ENCODE results near the gene BIVM.
"Not testable (repeated sequence)": the region's sequence is repeated elsewhere in the genome, so short reads cannot be mapped to it uniquely, and the experiment has no call there.

The BIVM gene, protein sequence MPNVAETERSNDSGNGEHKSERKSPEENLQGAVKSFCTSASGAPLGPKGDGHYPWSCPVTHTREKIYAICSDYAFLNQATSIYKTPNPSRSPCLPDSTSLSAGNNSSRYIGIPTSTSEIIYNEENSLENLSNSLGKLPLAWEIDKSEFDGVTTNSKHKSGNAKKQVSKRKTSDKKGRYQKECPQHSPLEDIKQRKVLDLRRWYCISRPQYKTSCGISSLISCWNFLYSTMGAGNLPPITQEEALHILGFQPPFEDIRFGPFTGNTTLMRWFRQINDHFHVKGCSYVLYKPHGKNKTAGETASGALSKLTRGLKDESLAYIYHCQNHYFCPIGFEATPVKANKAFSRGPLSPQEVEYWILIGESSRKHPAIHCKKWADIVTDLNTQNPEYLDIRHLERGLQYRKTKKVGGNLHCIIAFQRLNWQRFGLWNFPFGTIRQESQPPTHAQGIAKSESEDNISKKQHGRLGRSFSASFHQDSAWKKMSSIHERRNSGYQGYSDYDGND

DNA sequence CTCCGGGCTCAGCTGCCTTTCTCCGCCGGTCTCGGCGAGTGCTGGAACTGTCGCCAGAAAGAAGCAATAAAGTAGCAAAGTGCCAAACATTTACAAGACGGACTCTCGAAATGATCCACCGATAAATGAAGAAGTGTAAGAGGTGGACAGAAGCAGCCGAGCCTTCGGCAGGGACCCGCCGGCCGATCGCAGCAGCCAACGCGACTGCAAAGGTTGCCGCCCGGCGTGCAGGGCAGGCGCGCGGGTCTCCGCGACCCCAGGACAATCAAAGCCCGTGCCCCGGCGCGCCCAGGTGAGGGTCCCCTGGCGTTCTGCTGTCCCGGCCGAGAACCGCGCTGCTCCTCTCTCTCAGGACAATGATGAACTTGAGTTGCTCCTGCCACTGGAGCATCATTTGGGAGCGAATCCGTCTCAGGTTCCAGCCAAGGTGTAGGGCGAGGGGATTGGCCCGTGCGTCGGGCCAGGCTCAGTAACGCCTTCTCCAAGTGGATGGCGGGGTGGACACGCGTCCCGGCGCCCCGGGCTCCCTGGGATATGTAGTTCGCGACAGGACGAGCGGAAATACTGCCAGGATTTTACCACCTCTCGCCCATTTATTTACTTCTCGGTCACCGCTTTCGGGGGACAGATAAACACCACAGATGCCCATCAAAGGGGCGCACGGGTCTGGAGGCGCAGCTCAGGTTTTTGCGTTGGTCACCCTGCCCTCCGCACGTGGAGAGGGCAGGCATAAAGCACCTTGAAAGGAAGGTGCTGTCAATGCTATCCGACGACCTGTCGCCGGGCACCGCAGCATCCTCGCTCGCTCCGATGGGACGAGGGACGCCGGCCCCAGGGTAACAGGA is at the start of gene BIVM, which contains the start of gene POGLUT2:
BIVM (plus strand) TSS at position 539 of the 845 bp plus-strand sequence. CDS start 8,149 bp downstream, outside the sequence.
POGLUT2 (minus strand) TSS at position 396 of the 845 bp plus-strand sequence; CDS start at position 90, 306 bp downstream.
- DNase-seq (ENCODE audit: low read depth, low spot score): peak; percentile 95

DNA sequence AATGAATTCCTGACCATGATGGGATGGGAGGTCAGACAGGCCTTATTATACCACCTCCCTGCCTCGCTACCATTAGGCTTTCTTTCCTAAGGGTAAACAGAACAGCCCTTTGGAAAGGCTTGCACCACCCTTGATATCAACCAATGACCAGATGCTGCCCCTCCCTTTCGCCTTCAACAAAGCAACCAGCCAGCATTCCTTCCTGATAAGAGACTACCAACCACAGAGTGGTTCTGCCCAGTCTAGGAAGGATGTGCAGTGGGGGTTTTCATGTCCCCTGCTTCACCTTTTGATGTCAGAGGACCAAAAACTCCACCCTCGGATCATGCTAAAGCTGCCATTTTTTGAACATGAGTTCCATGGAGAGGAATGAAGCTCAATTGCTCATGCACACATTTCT is 47.0 kb upstream of the BIVM start:
- no peak for DNase-seq (ENCODE audit: low read depth, low spot score)

DNA sequence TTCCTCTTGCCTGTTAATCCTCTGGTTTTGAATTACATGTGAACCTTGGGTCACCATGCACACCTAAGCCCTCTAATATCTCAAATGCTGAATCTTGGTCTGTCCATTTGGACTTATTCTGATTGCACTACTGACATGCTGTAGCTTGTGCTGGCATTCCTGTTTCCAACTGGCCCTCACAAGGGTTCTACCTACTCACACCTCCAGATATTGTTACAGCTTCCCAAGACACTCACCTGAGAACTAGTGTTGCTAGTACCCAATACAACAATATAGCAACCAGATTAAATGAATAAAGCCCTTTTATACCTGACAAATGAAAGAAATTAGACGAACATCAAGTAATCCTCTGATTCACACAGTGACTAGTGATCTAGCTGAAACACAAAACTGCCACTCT is 41.9 kb upstream of the BIVM start:
- no peak for DNase-seq (ENCODE audit: low read depth, low spot score)

DNA sequence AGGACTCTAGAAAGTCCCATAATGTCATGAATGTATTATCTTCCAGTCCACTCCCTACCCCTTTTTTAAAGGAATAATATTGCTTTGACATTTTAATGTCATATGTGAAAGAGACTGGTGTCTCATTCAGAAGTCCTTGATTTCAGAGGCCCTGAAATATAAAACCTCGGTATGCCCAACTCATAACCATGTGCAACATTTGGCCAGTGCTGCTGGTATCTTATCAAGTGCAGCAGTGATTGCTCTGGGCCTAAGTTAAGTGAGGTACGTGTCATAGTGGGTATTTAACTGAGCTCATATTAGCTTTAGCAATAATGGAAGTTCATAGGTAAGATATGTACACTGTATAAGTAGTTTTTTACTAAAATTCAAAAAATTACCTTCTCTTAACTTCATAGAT is 40.1 kb upstream of the BIVM start:
- DNase-seq (ENCODE audit: low read depth, low spot score): no peak

DNA sequence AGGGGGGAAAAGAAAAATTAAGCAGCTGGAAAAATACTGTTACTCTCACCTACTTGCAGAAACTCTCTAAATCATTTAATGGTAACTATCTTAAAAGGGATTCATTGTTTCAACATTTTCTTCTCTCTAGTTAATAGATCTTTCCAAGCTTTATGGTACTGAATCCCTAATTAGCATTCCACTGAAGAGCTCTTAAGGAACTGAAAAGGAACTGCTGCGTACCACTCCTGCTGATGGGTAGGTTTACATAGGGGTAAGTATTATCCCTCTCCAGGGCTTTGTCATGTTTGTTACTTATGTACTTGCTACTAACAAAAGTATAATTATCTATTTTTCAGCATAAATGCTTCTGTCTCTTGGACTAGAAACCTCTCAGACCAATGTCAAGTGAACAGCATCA is 37.8 kb upstream of the BIVM start:
- DNase-seq (ENCODE audit: low read depth, low spot score): no peak

DNA sequence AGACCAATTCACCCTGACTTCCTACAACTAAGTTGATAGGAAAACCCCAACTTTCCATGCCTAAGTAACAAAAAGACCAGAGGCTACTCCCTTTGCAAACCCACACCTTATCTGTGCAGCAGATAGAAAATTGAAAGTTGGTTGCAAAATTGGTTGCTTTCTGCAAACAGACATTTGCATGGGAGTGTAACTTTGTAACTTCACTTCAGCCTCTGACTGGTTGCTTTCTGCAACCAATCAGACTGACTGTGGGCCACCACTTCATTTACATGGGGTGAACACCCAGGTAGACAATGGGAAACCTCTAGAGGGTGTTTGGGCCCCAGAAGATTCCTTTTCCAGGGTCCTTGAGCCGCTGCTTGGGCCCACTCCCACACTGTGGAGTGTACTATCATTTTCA is 35.2 kb upstream of the BIVM start:
- DNase-seq (ENCODE audit: low read depth, low spot score): no peak

DNA sequence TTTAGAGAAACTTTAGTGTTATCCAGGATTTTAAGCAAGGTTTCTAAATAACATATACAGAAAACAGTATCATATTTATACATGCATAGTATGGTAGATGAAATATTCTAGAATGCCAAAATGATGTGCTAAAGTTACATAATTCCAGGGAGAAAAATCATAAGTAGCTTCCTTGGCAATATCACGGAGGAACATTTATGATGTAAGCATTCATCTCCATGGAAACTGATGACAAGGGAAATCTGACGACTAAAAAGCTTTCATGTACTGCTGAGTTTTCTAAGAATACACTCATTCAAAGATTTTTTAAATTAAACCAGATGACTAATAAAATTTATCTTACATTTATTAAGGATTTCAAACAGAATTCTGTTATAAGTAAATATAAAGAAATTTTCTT is 30.0 kb upstream of the BIVM start:
- no peak for DNase-seq (ENCODE audit: low read depth, low spot score)

DNA sequence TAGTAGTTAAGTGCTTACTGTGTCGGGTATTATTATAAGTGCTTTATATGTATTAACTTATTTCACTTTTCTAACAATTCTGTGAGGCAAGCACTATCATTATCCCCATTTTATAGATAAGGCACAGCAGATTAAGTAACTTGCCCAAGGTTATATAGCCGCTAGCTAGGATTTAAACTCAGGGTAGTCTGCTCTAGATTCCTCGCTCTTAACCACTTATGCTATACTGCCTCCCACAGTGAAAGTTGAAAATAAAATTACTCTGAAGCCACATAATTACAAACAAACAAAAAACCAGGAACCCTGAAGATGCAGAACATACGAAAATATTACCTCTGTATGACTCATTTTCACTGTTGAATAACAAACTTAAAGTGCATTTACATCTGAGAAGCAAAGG is 29.2 kb upstream of the BIVM start:
- no peak for DNase-seq (ENCODE audit: low read depth, low spot score)

DNA sequence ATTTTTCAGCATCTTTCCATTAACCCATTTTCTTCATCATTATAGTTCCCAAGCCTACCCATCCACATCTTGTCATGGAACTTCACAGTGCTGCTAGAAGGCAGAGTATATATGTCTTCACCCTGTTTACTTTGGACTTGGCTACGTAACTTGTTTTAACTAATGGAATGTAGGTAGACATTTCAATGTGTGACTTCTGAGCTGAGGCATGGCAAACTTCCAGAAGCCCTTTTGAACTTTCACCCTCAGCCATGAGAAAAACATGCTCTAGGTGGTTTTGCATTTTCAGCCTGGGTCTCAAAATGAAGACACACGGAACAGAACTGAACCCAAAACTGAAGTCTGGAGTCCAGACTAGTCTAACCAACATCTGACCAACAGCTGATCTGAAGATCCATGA is 28.5 kb upstream of the BIVM start:
- no peak for DNase-seq (ENCODE audit: low read depth, low spot score)

DNA sequence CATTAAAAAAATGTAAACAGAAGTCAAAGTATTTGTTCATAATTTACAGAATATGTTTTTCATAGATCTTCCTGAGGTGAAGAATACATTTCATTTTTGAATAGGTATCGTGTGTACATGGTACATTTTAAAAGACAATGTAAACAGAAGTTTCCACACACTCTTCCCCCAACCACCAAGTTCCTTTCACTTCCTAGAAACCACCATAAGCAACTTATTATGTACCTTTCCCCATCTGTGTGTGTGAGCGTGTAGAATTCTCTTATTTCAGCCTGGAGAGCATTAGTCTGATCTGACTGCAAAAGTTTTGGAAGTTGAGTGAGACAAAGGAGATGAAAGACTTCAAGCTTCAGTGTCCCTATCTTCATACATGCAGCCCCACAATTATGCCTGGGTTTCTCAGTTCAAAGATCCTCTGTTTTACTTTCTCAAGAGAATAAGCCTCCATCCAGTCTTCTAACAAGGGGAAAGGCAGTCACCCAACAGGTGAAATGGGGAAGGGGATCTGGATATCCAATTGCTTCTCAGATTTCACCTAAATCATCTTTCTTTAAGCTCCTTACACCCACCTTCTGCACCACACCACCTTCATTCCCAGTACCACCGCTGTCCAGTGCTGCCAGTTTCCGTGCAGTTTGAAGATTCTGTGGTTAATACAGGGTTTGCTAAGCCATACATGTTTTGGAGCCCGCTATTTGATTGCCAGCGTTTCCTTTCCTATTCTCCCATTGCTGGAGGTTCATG is 27.4 kb upstream of the BIVM start:
- DNase-seq (ENCODE audit: low read depth, low spot score): no peak

DNA sequence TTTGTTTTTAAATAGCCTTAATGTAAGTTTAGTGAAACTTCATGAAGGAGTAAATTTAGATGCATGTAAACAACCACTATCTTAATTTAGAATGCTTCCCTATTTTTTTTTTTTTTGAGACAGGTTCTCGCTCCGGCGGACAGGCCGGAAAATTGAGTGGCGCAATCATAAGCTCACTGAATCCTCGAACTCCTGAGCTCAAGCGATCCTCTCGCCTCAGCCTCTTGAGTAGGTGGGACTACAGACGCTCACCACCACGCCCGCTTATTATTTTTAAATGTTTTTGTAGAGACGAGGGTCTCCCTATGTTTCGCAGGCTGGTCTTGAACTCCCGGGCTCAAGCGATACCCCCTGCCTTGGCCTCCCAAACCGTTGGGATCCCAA is 26.9 kb upstream of the BIVM start:
- DNase-seq (ENCODE audit: low read depth, low spot score): no peak

DNA sequence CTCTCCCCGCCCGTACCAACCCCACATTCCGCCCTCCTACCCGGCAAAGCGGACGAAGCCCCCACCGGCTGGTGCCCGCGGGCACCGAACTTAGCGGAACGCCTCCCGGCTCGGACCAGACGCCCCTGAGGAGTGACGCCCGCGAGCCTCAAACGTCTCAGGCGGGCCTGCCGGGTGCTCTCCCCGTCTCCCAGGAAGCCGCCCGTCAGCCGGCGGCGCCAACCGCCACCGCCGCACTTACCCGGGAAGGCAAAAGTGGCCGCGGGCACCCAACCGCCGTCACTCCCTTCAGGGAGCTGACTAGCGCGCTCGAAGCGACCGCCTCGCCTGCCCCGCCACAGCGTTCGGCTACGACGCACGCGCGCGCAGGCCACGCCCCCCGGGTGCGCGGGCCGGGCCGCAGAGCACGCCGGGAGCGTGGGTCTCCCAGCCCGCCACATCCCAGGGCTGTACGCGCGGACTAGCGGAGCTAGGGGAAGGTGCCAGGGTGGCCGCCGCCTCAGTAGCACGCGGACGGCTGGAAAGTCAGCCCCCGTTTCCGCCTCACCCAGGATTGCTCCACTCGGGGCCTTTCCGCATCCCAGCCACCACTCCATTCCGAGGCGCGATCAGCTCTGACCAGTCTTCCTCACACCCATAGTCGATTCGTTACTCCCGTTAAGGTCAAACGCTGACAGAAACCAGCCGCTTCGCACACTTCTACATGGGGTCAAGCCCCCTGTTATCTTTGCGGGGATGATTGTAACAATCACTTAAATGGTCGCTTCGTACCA is 25.3 kb upstream of the BIVM start, which contains the start of gene TEX30:
TEX30 (minus strand) TSS at position 346 of the 773 bp plus-strand sequence. CDS start 3,760 bp downstream, outside the sequence.
- peak; percentile 87 for DNase-seq (ENCODE audit: low read depth, low spot score)

DNA sequence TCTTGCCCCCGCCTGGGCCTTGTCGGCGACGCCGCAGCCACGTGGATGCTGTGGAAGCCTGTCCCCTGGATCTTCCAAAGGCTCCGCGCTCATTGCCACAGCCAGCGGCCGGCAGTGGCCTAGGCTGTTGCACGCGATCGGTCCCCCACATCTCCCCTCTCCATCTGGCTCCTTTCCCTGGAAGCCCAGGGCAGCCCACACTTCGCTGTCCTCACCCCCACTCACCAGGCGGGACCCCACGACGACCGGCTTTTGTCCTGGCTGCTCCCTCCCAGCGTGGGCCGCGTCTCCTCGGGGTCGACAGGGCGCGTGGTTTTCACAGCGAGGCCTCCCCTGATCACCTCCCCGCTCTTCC is 24.7 kb upstream of the BIVM start:
- no peak for DNase-seq (ENCODE audit: low read depth, low spot score)

DNA sequence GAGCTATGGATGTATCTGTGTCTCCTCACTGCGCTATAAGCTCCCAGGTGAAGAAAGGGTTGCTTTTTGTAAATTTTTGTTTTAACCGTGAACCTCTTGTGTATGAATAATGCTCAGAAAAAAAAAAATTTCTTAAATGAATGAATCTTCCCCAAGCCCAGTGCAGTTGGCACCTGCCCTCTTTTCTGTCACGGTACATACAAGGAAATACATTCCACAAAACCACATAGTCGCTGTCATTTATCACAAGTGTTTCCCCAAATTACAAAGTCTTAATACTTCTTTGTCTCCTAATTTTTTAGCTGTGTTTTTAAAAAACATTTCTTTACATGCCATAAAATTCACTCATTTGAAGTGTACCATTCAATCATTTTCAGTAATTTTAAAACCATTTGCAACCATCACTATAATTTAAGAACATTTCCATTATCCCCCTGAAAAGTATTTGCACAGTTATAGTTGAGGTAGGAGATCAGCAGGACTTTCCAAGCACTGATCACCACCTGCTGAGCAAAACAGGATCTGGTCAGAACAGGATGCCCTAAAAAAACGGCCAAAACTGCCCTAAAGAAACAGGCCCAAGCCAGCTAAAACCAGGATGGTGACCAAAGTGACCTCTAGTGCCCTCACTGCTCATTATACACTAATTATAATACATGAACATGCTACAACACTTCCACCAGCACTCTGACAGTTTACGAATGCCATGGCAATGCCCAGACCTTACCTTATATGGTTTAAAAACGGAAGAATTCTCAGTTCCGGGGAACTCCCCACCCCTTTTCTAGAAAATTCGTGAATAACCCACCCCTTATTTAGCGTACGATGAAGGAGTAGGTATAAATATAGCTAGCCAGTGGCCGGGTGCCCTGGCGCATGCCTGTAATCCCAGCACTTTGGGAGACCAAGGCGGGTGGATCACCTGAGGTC is 24.1 kb upstream of the BIVM start:
- no peak for DNase-seq (ENCODE audit: low read depth, low spot score)

DNA sequence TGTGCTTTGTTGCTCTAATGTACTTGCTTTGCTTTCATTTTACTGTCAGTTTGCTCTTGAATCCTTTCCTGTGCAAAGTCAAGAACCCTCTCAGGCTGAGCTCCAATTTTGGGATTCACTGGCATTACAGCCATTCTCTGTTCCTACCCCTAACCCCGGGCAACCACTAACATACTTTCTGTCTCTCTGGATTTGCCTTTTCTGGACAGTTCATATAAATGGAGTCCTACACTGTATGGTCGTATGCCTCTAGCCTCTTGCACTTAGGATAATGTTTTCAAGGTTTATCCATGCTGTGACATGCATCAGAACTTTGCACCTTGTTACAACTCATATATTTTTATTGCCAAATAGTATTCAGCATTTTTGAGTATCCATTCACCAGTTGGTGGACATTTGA is 22.6 kb upstream of the BIVM start:
- DNase-seq (ENCODE audit: low read depth, low spot score): no peak

DNA sequence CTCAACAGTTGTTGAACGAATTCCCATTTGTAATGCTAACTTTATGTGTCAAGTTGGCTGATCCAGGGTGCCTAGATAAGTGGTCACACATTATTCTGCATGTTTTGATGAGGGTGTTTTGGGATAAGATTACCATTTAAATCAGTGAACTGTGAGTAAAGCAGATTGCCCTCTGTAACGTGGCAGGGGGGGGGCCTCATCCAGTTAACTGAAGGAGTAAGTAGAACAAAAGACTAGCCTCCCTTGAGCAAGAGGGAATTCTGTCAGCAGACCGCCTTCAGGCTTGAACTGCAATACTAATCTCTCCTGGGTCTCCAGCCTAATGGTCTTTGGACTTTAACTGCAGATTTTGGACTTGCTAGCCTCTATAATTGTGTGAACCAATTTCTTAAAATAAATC is 21.2 kb upstream of the BIVM start:
- DNase-seq (ENCODE audit: low read depth, low spot score): no peak

DNA sequence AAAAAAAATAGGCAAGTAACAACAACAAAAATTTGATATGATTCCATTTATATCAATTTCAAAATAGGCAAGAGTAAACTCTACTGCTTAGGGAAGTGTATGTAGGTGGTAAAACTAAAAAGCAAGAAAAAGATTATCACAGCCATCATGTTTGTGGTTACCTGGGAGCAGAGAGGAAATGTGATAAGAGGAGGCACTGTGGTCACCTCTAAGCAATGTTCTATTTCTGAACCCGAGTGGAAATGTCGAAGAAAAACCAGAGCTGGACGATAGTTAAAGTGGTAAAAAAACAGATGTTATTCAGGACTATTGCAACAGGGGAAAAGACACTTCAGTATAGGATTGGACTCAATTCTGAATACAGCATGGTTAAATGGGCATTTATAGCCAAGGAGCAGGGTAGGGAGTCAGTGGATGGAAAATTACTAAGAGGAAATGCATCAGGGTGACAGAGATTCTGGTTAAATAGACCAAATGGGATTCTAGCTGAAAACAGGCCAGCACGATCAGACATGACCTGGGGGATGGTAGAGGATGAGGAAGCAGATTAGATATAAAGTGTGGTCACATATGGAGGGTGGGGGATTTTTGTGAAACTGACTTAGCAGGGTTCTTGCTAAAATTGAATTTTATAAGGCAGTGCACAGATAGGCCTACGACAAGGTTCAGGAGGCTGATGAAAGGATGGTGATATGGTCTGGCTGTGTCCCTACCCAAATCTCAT is 19.3 kb upstream of the BIVM start:
- no peak for DNase-seq (ENCODE audit: low read depth, low spot score)

DNA sequence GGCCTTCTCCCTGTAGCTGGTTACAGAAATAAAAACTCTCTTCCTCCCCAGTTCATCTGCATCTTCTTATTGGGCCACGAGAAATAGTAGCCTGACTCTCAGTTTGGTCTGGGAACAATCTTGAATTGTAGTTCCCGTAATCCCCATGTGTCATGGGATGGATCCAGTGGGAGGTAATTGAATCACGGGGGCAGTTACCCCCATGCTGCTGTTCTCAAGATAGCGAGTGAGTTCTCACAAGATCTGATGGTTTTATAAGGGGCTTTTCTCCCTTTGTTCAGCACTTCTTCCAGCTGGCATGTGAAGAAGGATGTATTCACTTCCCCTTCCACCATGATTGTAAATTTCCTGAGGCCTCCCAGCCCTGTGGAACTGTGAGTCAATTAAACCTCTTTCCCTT is 18.3 kb upstream of the BIVM start:
- DNase-seq (ENCODE audit: low read depth, low spot score): not testable (repeated sequence)

DNA sequence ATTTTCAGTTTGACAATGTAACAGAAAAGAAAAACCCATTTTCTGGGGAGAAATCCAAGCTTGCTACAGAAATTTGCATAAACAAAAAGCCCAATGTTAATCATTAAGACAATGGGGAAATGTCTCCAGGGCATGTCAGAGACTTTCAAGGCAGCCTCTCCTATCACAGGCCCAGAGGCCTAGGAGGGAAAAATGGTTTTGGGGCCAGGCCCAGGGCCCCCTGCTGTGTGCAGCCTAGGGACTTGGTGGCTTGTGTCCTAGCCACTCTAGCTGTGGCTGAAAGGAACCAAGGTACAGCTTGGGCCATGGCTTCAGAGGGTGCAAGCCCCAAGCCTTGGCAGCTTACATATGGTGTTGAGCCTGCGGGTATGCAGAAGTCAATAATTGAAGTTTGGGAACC is 17.3 kb upstream of the BIVM start:
- no peak for DNase-seq (ENCODE audit: low read depth, low spot score)
